Mammary epithelial cell (primary cell): Measurements from ENCODE around the gene OXTR.

Experiments used
- EZH2 ChIP-seq: IDR thresholded peaks from 2 replicates; pipeline ENCODE4 v1.6.1; 2012; ENCODE audit warnings: low read length, inconsistent platforms, borderline replicate concordance
- TF ChIP-seq, protein P1 (sequence below), 2 donors: IDR thresholded peaks in 1 of 2; conservative IDR thresholded peaks in 1 of 2; 2 replicates each; pipeline ENCODE4 v1.5.1; 2011 to 2012; ENCODE audit warnings: inconsistent platforms in 2 of 2, low read length in 2 of 2, mild to moderate bottlenecking in 2 of 2, control low read depth in 1 of 2, low read depth in 1 of 2; ENCODE audit not compliant: insufficient read depth in 1 of 2; ENCODE audit errors: extremely low read depth in 1 of 2

DNA sequence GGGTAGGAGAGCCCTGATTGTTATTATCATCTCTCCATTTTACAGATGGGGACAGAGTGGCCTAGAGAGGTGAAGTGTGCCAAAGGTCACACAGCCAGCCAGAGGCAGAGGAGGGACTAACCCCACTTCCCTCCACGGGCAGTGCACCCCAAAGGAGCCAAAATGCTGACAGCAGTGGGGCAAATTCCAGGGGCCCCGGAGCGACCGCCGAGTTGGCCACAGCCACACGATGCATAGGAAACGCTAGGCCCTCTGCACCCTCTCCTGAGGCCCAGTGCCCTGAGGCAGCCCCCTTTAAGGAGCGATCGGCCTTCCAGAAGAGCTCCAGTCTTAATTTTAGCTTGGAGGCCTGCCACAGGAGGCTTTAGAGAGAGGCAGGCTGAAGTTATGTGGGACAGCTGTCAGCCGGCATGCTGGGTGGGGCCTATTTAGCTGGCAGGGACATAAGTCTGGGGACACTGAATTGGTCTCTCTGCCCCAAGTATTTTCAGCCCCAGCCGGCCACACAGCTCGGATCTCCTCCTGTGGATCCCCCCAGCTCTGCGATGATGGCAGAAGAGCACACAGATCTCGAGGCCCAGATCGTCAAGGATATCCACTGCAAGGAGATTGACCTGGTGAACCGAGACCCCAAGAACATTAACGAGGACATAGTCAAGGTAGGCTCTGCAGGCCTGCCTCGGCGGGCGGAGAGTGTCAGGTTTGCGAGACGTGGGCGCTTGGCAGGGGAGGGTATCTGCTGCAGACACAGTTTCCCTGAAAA is 35.9 kb downstream of the OXTR start, which contains the start of gene CAV3:
- TF ChIP-seq, protein P1, sequence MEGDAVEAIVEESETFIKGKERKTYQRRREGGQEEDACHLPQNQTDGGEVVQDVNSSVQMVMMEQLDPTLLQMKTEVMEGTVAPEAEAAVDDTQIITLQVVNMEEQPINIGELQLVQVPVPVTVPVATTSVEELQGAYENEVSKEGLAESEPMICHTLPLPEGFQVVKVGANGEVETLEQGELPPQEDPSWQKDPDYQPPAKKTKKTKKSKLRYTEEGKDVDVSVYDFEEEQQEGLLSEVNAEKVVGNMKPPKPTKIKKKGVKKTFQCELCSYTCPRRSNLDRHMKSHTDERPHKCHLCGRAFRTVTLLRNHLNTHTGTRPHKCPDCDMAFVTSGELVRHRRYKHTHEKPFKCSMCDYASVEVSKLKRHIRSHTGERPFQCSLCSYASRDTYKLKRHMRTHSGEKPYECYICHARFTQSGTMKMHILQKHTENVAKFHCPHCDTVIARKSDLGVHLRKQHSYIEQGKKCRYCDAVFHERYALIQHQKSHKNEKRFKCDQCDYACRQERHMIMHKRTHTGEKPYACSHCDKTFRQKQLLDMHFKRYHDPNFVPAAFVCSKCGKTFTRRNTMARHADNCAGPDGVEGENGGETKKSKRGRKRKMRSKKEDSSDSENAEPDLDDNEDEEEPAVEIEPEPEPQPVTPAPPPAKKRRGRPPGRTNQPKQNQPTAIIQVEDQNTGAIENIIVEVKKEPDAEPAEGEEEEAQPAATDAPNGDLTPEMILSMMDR (conservative IDR thresholded peaks at IDR 0.05 in 1 of 2, IDR thresholded peaks at IDR 0.05 in 1 of 2; ENCODE audit: extremely low read depth in 1 of 2, insufficient read depth in 1 of 2, low read depth in 1 of 2, low read length in 2 of 2), result no peak
- no peak for TF ChIP-seq EZH2
